Psoas muscle (tissue), 8 donors: ENCODE measurements around the gene SPR. TPM values are rescaled to one million over a fixed set of nuclear protein-coding genes. Genes with fewer than 3 reads are reported as not detected.

Experiments
- ATAC-seq, 4 donors: fragments of 200-7000 bp; cut with Tn5 transposase; one replicate each; pipeline ENCODE4 v1.9.1; 2020; ENCODE audit warnings: moderate library complexity in 3 of 4, mild to moderate bottlenecking in 2 of 4
- DNase-seq, 2 donors: peaks; one replicate each; pipeline ENCODE4 v3.0.0-alpha.2; 2020
- H3K27ac ChIP-seq: fragments of 200-600 bp; one replicate; pipeline ENCODE4 v1.8.0; 2022
- H3K27me3 ChIP-seq, 3 donors: fragments of 200-600 bp in 1 of 3; one replicate each; pipeline versions ENCODE4 v1.6.1 to v1.8.0; 2013 to 2022; ENCODE audit warnings: low read length in 2 of 3, mild to moderate bottlenecking in 2 of 3, moderate library complexity in 1 of 3; ENCODE audit not compliant: insufficient read depth in 3 of 3
- H3K36me3 ChIP-seq, 2 donors: fragments of 200-600 bp in 1 of 2; one replicate each; pipeline versions ENCODE4 v1.6.1 to v1.8.0; 2013 to 2022; ENCODE audit warnings: low read depth in 1 of 2, mild to moderate bottlenecking in 1 of 2, moderate library complexity in 1 of 2; ENCODE audit not compliant: insufficient read depth in 1 of 2
- H3K4me1 ChIP-seq: fragments of 200-600 bp; one replicate; pipeline ENCODE4 v1.8.0; 2022
- H3K4me3 ChIP-seq: fragments of 200-600 bp; one replicate; pipeline ENCODE4 v1.8.0; 2022; ENCODE audit warnings: mild to moderate bottlenecking
- H3K9me3 ChIP-seq: fragments of 200-600 bp; one replicate; pipeline ENCODE4 v1.8.0; 2022
- CTCF ChIP-seq: fragments of 200-600 bp; IDR thresholded peaks from one replicate; pipeline ENCODE4 v1.8.0; 2022; ENCODE audit warnings: antibody characterized with exemption
- WGBS, 3 donors: extraction: QIAGEN DNeasy Blood & Tissue Kit; methylation state at CpG; one replicate each; pipeline versions ENCODE4 v1.1.6 to v1.1.7; 2013; 5-methylcytosine and 5-hydroxymethylcytosine counted together
- intact Hi-C, 2 donors: fragments of 100-400 bp; cut with DNase I; formaldehyde crosslinking; loops; one replicate each; pipeline versions ENCODE4 v1.11.0 to v1.14.2; 2022
- polyA plus RNA-seq, 3 donors: library from polyadenylated mRNA; stranded (reverse); fragments of 200-250 nt; gene quantifications; one replicate each; pipeline ENCODE4 v1.2.3, GENCODE V29; 2013
- total RNA-seq, 4 donors: library from RNA; stranded (reverse); fragmentation: NEBNext Ultra II Directional in 2 of 4; extraction: Animal tissue kit (Norgen Biotek cat#: 25700) in 2 of 4; gene quantifications; one replicate each; pipeline versions ENCODE4 v1.2.1 to v1.2.4, GENCODE V29; 2021 to 2023
- donor health status: healthy with polysubstance abuse.
- donor health status: DM: no; HTN: no; CAD: no; lungs with moderate emphysema.
- donor health status: Bipolar disorder and iron deficiency.
- donor health status: healthy.
- donor health status: DM: yes; HTN: yes; CAD: no.
- donor health status: DM: no; HTN: no; CAD: no.
- donor health status: DM: no; HTN: no; CAD: no.
- donor health status: DM: yes; HTN: yes; CAD: no.

SPR gene
- total and polyA plus RNA-seq, 7 donors, result 19.1 to 46.0 (median 32.8) TPM

DNA sequence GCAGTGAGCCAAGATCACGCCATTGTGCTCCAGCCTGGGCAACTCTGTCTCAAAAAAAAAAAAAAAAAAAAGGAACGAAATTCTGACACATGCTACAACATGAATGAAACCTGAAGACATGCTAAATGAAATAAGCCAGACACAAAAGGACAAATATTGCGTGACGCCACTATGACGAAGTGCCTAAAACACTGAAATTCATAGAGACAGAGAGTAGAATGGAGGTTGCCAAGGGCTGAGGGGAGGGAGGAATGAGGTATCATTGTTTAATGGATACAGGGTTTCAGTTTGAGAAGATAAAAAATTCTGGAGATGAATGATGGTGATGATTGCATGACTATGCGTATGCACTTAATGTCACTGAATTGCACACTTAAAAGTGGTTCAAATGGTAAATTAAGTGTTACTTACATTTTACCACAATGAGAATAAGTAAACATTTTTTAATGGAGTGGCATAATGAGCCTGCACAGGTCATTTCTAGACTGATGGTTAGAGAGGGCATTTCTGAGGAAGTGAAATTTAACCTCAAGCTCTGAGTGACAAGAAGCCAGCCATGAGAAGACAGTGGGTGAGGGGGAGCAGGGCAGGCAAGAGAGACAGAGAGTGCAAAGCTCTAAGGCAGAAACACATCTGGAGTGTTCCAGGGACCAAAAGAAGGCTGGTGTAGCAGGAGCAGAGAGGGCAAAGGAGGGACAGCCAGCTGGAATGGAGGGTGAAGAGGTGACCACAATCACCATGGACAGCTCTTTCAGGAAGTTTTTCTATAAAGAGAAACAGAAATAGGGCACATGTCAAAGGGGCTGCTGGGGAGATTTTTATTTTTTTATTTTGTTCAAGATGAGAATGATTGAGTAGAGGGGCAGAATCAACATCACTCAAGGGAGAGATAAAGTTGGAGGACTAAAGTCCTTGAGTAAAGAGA is 40.8 kb upstream of the SPR start:
- Histone ChIP-seq H3K4me1 (no peaks in the 10 kb centered on the region), H3K9me3 (no peaks in the 10 kb centered on the region), H3K36me3 (no peaks in the 10 kb centered on the region), H3K4me3 (no peak overlapping the region), H3K27me3 (peaks cover 0 to 4% (median 2%) of the 10 kb centered on the region in 3 donors), H3K27ac (no peak overlapping the region)
- intact Hi-C loops, result no loop called here
- no peak for ATAC-seq
- no peak for TF ChIP-seq CTCF
- no peak for DNase-seq
- WGBS, 3 donors, result 80 to 87% (median 86%) methylated on average over 6 of the region's 6 CpGs

DNA sequence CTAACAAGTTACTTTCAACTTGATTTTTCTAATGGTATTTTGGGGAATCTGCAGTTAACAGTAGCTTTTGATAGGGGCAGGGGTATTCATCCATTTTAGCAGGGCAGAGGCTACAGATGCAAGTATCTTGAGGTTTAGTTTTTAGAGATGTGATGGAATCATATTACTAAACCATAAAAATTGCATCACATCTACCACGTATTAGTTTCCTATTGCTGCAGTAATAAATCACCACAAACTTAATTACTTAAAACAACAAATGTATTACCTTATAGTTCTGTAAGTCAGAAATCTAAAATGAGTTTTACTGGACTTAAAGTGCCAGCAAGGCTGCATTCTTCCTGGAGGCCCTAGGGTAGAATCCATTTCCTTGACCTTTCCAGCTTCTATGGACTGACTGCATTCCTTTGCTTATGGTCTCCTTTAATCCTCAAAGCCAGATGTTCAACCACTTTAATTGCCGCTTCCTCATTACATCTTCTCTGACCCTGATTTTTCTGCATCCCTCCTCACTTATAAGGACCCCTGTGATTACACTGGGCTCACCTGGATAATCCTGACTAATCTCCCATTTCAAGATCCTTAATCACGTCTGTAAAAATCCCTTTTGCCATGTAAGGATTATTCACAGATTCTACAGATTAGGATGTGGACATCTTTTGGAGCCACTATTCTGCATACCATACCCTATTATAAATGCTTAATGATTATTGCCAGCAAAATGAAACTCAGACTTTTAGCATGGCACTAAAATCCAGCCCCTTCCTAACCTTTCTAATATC is 39.5 kb upstream of the SPR start:
- Histone ChIP-seq H3K9me3 (no peaks in the 10 kb centered on the region), H3K4me3 (no peak overlapping the region), H3K27ac (no peak overlapping the region), H3K4me1 (no peaks in the 10 kb centered on the region), H3K27me3 (peaks cover 0 to 4% (median 2%) of the 10 kb centered on the region in 3 donors), H3K36me3 (no peaks in the 10 kb centered on the region)
- TF ChIP-seq CTCF, result no peak
- intact Hi-C loops, result no loop called here
- no peak for DNase-seq
- ATAC-seq, result no peak
- WGBS, 3 donors, result 39 to 48% (median 46%) methylated on average over 3 of the region's 3 CpGs

DNA sequence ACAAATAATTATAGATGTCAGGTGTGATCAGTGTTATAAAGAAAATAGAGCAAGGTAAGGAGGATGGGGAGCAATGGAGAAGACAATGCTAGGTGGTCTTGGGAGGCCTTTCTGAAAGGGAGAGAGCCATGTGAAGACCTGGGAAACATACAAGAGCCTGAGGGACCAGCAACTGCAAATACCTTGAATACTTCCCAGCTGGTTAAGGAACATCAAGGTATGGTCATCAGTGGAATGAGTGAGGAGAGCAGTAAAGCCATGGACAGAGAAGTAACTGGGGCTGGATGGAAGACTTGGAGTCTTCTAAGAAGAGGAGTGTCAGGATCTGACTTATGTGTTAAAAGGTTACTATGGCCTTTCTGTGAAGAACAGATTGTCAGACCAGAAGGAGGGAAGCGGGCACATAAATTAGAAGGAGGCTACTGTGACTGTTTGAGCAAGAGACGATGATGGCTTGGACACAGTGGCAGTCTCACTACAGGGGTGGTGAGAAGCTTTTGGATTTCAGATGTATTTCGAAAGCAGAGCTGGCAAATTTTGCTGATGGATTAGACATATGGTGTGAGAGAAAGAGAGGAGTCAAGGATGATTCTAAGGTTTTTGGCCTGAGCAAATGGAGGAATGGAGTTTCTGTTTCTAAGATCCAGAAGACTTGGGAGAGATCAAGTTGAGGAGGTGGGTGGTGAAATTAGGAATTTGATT is 38.6 kb upstream of the SPR start:
- Histone ChIP-seq H3K4me3 (no peak overlapping the region), H3K9me3 (no peaks in the 10 kb centered on the region), H3K27me3 (peaks cover 0 to 4% (median 2%) of the 10 kb centered on the region in 3 donors), H3K27ac (no peak overlapping the region), H3K4me1 (no peaks in the 10 kb centered on the region), H3K36me3 (no peaks in the 10 kb centered on the region)
- intact Hi-C loops, result no loop called here
- WGBS, 3 donors, result 69 to 84% (median 71%) methylated on average over 3 of the region's 3 CpGs
- DNase-seq, result no peak
- ATAC-seq, result no peak
- no peak for TF ChIP-seq CTCF

- intact Hi-C loops, result no loop called here
- Histone ChIP-seq H3K4me3 (no peak overlapping the region), H3K27me3 (peaks cover 0 to 7% (median 2%) of the 10 kb centered on the region in 3 donors), H3K36me3 (no peaks in the 10 kb centered on the region), H3K27ac (no peak overlapping the region), H3K9me3 (no peaks in the 10 kb centered on the region), H3K4me1 (no peaks in the 10 kb centered on the region)
- DNase-seq (no peak), ATAC-seq (no peak)
- 59 to 94% (median 73%) methylated on average over 1 of the region's 1 CpG for WGBS, 3 donors
- no peak for TF ChIP-seq CTCF
These were observed 38.1 kb upstream of the SPR start for GRCh38 chr2:72849138-72849462.
